DND-41 (cell line): Measurements from ENCODE around the gene OCSTAMP.

ENCODE experiments used
- ATAC-seq: fragments of 200-7000 bp; cut with Tn5 transposase; 3 replicates; pipeline ENCODE4 v1.9.1; 2021; ENCODE audit warnings: low read depth; ENCODE audit not compliant: insufficient read depth
- DNase-seq: peaks from one replicate; pipeline ENCODE4 v3.0.0-alpha.2; 2020
- H2AFZ ChIP-seq: 2 replicates; pipeline ENCODE4 v1.6.0; 2012; ENCODE audit warnings: low read depth, low read length
- H3K27ac ChIP-seq: 2 replicates; pipeline ENCODE4 v1.5.1; 2012; ENCODE audit warnings: low read length, inconsistent platforms
- H3K27me3 ChIP-seq: fragments of 200-600 bp; sonication (generic); 2 replicates; pipeline ENCODE4 v1.6.0; 2012; ENCODE audit warnings: low read length, mild to moderate bottlenecking, inconsistent platforms; ENCODE audit not compliant: insufficient read depth, poor library complexity
- H3K36me3 ChIP-seq: 2 replicates; pipeline ENCODE4 v1.5.1; 2012; ENCODE audit warnings: low read length, inconsistent platforms; ENCODE audit not compliant: insufficient read depth
- H3K4me1 ChIP-seq: 2 replicates; pipeline ENCODE4 v1.5.1; 2012; ENCODE audit warnings: mild to moderate bottlenecking, low read length; ENCODE audit not compliant: insufficient read depth
- H3K4me2 ChIP-seq: 2 replicates; pipeline ENCODE4 v1.6.0; 2012; ENCODE audit warnings: mild to moderate bottlenecking, moderate library complexity, low read length, inconsistent platforms; ENCODE audit not compliant: insufficient read depth
- H3K4me3 ChIP-seq, 2 experiments: fragments of 200-600 bp in 1 of 2; shearing (Covaris generic) in 1 of 2; 2 replicates each; pipeline ENCODE4 v1.5.1; 2012 to 2016; ENCODE audit warnings: inconsistent platforms in 2 of 2, low read length in 2 of 2, mild to moderate bottlenecking in 2 of 2, low read depth in 1 of 2, moderate library complexity in 1 of 2
- H3K79me2 ChIP-seq: 2 replicates; pipeline ENCODE4 v1.6.0; 2012; ENCODE audit warnings: low read length, inconsistent platforms; ENCODE audit not compliant: insufficient read depth
- H3K9ac ChIP-seq: 2 replicates; pipeline ENCODE4 v1.6.0; 2012; ENCODE audit warnings: low read depth, mild to moderate bottlenecking, inconsistent platforms, low read length, moderate library complexity
- H3K9me3 ChIP-seq: 2 replicates; pipeline ENCODE4 v1.5.1; 2012; ENCODE audit warnings: low read length, moderate library complexity, mild to moderate bottlenecking, inconsistent platforms; ENCODE audit not compliant: insufficient read depth, severe bottlenecking
- H4K20me1 ChIP-seq: 2 replicates; pipeline ENCODE4 v1.6.0; 2012; ENCODE audit warnings: low read length; ENCODE audit not compliant: insufficient read depth
- EZH2 ChIP-seq: IDR thresholded peaks from 3 replicates; pipeline ENCODE4 v1.6.1; 2012; ENCODE audit warnings: borderline replicate concordance, low read depth, mild to moderate bottlenecking, moderate library complexity, low read length, inconsistent platforms; ENCODE audit not compliant: severe bottlenecking
- TF ChIP-seq, protein P1 (sequence below): IDR thresholded peaks from 2 replicates; pipeline ENCODE4 v1.5.1; 2012; ENCODE audit warnings: borderline replicate concordance, low read length, moderate library complexity, mild to moderate bottlenecking; ENCODE audit not compliant: poor library complexity, severe bottlenecking; ENCODE audit errors: extremely low read depth

Gene OCSTAMP

DNA sequence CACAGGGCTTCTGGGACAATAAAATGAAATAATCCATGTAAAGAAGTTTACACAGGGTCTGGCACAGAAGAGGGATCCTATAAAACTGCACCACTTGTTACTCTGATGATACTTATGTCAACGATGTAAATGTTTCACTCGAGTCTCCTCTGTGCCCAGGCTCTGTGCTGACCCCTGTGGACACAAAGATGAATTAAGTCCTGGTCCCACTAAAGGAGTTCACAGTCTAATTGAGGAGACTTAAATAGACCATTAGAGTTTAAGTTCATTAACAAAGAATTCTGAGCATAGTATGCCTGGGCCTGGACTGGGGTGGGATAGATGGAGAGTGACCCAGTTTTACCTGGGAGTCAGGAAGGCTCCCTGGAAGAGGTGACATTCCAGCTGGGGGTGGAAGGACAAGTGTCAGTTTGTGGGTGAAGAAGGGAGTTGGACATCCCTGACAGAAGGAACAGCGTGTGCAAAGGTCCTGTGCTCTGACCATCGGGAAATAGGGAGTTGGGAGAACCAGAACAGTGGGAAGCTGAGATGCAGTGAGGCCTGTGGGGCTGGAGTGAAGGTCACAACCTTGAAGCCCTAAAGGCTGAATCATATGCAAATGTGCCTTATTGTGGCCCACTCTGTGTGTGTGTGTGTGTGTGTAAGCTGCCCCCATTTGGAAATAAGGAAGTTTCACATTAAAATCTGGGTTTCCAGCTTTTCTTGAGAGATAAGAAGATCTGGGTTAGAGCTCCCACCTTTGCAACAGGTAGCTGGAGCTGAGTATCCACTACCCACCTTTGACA is 1.1 kb downstream of the OCSTAMP start:
- no peak overlapping the region for H3K4me2 ChIP-seq
- no peak overlapping the region for H3K27ac ChIP-seq
- peaks cover 4% of the 10 kb centered on the region for H3K27me3 ChIP-seq
- H3K4me3 ChIP-seq = no peak overlapping the region
- no peak for ATAC-seq
- H3K9ac ChIP-seq = no peak overlapping the region
- no peaks in the 10 kb centered on the region for H3K9me3 ChIP-seq
- H3K4me1 ChIP-seq = peaks cover 7% of the 10 kb centered on the region
- TF ChIP-seq EZH2 = no peak
- TF ChIP-seq, protein P1, sequence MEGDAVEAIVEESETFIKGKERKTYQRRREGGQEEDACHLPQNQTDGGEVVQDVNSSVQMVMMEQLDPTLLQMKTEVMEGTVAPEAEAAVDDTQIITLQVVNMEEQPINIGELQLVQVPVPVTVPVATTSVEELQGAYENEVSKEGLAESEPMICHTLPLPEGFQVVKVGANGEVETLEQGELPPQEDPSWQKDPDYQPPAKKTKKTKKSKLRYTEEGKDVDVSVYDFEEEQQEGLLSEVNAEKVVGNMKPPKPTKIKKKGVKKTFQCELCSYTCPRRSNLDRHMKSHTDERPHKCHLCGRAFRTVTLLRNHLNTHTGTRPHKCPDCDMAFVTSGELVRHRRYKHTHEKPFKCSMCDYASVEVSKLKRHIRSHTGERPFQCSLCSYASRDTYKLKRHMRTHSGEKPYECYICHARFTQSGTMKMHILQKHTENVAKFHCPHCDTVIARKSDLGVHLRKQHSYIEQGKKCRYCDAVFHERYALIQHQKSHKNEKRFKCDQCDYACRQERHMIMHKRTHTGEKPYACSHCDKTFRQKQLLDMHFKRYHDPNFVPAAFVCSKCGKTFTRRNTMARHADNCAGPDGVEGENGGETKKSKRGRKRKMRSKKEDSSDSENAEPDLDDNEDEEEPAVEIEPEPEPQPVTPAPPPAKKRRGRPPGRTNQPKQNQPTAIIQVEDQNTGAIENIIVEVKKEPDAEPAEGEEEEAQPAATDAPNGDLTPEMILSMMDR = no peak
- no peak for DNase-seq
- no peaks in the 10 kb centered on the region for H3K79me2 ChIP-seq
- no peak overlapping the region for H2AFZ ChIP-seq
- 0 out of 2 replicates have a peak, but pooled peaks cover 2% of the 10 kb centered on the region for H4K20me1 ChIP-seq
- no peaks in the 10 kb centered on the region for H3K36me3 ChIP-seq

DNA sequence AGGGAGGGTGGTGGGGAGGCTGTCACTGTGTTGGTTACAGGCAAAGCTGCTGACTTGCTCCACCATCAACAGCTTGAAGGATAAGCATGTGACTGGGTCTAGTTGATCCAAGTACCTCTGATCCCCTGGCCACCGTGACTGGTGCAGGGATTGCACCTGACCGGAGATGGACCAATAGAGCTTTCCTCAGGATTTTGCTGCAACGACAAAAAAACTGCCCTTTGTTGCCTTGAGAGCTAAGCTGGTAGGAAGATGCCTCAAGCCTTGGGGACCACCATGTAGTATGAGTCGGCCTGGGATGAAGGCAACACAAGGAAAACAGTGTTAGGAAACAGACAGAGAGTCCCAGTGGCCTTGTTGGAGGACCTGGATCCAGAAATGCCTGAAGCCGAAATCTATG is 1.8 kb downstream of the OCSTAMP start:
- Histone ChIP-seq H3K79me2 (no peaks in the 10 kb centered on the region), H2AFZ (no peak overlapping the region), H3K4me2 (no peak overlapping the region), H3K9me3 (no peaks in the 10 kb centered on the region), H4K20me1 (0 out of 2 replicates have a peak, but pooled peaks cover 2% of the 10 kb centered on the region), H3K4me3 (no peak overlapping the region), H3K36me3 (no peaks in the 10 kb centered on the region), H3K4me1 (peaks cover 7% of the 10 kb centered on the region), H3K9ac (no peak overlapping the region), H3K27ac (no peak overlapping the region), H3K27me3 (peaks cover 4% of the 10 kb centered on the region)
- TF ChIP-seq, protein P1 = no peak
- no peak for TF ChIP-seq EZH2
- ATAC-seq = no peak
- DNase-seq = no peak

DNA sequence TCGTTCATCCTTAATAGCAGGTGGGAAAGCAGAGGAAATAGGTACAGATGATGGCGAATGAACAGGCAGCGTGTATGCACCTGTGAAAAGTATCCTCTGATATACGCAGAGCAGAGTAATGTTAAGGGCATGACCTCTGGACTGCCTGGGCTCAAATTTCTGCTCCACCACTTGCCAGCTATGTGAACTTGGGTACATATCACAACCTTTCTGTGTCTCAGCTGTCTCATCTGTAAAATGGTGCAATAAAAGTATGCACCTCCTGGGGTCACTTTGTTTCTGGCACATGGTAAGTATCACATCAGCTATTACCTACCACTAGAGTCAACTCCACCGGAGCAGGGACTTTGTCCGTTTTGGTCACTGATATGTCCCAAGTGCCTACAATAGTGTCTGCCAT is 2.5 kb downstream of the OCSTAMP start:
- no peak for TF ChIP-seq EZH2
- TF ChIP-seq, protein P1 = no peak
- Histone ChIP-seq H3K79me2 (no peaks in the 10 kb centered on the region), H3K36me3 (no peaks in the 10 kb centered on the region), H3K4me1 (peaks cover 6% of the 10 kb centered on the region), H3K4me2 (no peak overlapping the region), H3K9ac (no peak overlapping the region), H3K27ac (no peak overlapping the region), H4K20me1 (0 out of 2 replicates have a peak, but pooled peaks cover 2% of the 10 kb centered on the region), H3K27me3 (peaks cover 4% of the 10 kb centered on the region), H3K9me3 (no peaks in the 10 kb centered on the region), H2AFZ (no peak overlapping the region), H3K4me3 (no peak overlapping the region)
- no peak for ATAC-seq
- no peak for DNase-seq
